Measurements from ENCODE around the gene DGKD. TPM values are rescaled to one million over a fixed set of nuclear protein-coding genes. Genes with fewer than 3 reads are reported as not detected.

The DGKD gene
- total RNA-seq, 2 donors from 2014 or later: 21.5 to 63.1 TPM

DNA sequence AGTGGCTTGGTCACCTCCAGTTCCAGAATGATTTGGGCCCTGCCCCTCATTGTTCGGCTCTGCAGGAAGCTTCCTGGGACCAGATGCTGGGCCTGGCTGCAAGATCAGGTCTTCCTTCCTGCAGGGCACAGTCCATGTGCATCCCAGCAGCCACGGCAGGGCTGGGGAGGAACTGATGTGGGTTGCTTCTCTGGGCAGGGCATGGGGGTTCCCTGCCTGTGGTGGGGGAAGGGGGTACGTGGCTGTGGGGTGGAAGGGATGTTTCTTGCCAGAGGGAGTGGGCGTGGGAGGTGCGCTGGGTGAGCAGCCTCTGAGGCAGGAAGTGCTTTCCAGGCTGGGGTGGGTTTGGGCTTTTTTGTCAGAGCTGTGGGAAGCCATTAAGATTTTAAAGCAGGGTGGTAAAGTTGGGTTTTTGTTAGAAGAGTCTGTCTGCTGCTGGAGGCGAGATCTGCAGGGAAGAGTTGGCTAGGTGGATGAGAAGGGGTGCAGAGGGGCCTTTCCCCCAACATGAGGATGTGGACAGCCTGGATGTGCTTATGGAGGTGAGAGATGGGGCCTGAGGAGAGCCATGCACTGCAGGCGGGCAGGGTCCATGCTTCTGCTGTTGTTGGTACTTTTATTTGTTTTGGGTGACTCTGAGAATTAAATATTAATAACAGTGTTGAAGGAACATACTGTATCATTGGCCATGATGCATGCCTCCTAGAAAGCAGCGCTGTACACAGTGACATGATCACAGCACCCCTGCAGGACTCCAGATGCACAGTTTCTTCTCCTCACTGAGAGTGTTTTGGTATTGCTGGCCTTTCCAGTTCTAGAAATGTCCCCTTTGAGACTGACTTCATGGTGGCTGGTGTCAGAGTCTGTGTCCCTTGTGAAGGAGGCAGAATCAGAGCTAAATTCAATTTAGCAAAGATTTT lies 45.3 kb downstream of the DGKD start:
- intact Hi-C loops (cut with DNase I): no loop called here
- Histone ChIP-seq H3K36me3 (no peaks in the 10 kb centered on the region), H3K9me3 (no peaks in the 10 kb centered on the region), H3K4me1 (replicated peaks) (no peaks in the 10 kb centered on the region), H3K27me3 (replicated peaks; ENCODE audit: insufficient read depth) (no peaks in the 10 kb centered on the region), H3K4me3 (no peak overlapping the region), H3K27ac (no peak overlapping the region)
- TF ChIP-seq CTCF (IDR thresholded peaks at IDR 0.05): no peak
- TF ChIP-seq POLR2AphosphoS5 (IDR thresholded peaks at IDR 0.05): no peak
- no peak for TF ChIP-seq POLR2A (IDR thresholded peaks at IDR 0.05)
- 81% methylated on average over 8 of the region's 8 CpGs for WGBS
- DNase-seq (ENCODE audit: low spot score): no peak

DNA sequence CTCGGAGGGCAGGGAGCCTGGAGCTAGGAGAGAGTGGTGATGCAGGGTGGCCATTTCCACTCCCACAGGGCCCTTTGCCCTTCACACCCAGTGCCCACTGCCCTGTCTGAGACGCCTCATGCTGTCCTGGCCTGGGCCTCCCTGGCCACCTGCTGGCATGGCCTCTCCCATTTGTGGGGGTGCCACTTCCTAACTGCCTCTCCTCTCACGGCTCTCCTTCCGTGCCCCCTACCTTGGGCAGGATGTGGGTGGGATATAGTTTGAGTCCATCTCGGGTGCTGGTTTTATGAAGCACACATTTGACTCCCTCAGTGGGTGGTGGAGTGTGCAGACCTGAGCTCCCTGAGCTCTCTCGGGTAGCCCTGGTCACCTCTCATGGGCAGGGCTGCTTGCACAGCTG lies 46.0 kb downstream of the DGKD start:
- Histone ChIP-seq H3K27ac (no peak overlapping the region), H3K4me1 (replicated peaks) (no peaks in the 10 kb centered on the region), H3K36me3 (no peaks in the 10 kb centered on the region), H3K9me3 (no peaks in the 10 kb centered on the region), H3K4me3 (no peak overlapping the region), H3K27me3 (replicated peaks; ENCODE audit: insufficient read depth) (no peaks in the 10 kb centered on the region)
- intact Hi-C loops (cut with DNase I): no loop called here
- TF ChIP-seq POLR2AphosphoS5 (IDR thresholded peaks at IDR 0.05): no peak
- TF ChIP-seq CTCF (IDR thresholded peaks at IDR 0.05): no peak
- TF ChIP-seq POLR2A (IDR thresholded peaks at IDR 0.05): no peak
- WGBS: 88% methylated on average over 6 of the region's 6 CpGs
- no peak for DNase-seq (ENCODE audit: low spot score)

GRCh38 chr2:233400961-233401360 lies 46.7 kb downstream of the DGKD start:
- Histone ChIP-seq H3K4me3 (no peak overlapping the region), H3K9me3 (no peaks in the 10 kb centered on the region), H3K36me3 (no peaks in the 10 kb centered on the region), H3K27me3 (replicated peaks; ENCODE audit: insufficient read depth) (no peaks in the 10 kb centered on the region), H3K4me1 (replicated peaks) (no peaks in the 10 kb centered on the region), H3K27ac (no peak overlapping the region)
- intact Hi-C loops (cut with DNase I): no loop called here
- DNase-seq (ENCODE audit: low spot score): no peak
- WGBS: 95% methylated on average over 3 of the region's 3 CpGs
- TF ChIP-seq POLR2A (IDR thresholded peaks at IDR 0.05) (no peak), POLR2AphosphoS5 (IDR thresholded peaks at IDR 0.05) (no peak), CTCF (IDR thresholded peaks at IDR 0.05) (no peak)

GRCh38 chr2:233402346-233402745 lies 48.1 kb downstream of the DGKD start:
- intact Hi-C loops (cut with DNase I): no loop called here
- Histone ChIP-seq H3K36me3 (no peaks in the 10 kb centered on the region), H3K27me3 (replicated peaks; ENCODE audit: insufficient read depth) (no peaks in the 10 kb centered on the region), H3K9me3 (no peaks in the 10 kb centered on the region), H3K4me1 (replicated peaks) (no peaks in the 10 kb centered on the region), H3K27ac (peak overlapping the region; percentile 20 to 47), H3K4me3 (no peak overlapping the region)
- 91% methylated on average over 5 of the region's 5 CpGs for WGBS
- TF ChIP-seq POLR2A (IDR thresholded peaks at IDR 0.05): no peak
- TF ChIP-seq CTCF (IDR thresholded peaks at IDR 0.05): no peak
- no peak for TF ChIP-seq POLR2AphosphoS5 (IDR thresholded peaks at IDR 0.05)
- DNase-seq (ENCODE audit: low spot score): no peak

GRCh38 chr2:233402789-233403188 lies 48.5 kb downstream of the DGKD start:
- 81% methylated on average over 5 of the region's 5 CpGs for WGBS
- intact Hi-C loops (cut with DNase I): no loop called here
- Histone ChIP-seq H3K4me1 (replicated peaks) (no peaks in the 10 kb centered on the region), H3K4me3 (no peak overlapping the region), H3K9me3 (no peaks in the 10 kb centered on the region), H3K27me3 (replicated peaks; ENCODE audit: insufficient read depth) (no peaks in the 10 kb centered on the region), H3K36me3 (no peaks in the 10 kb centered on the region), H3K27ac (peak overlapping the region; percentile 20 to 47)
- DNase-seq (ENCODE audit: low spot score): no peak
- no peak for TF ChIP-seq POLR2AphosphoS5 (IDR thresholded peaks at IDR 0.05)
- TF ChIP-seq CTCF (IDR thresholded peaks at IDR 0.05): no peak

All from prostate gland (tissue), 2 donors.